Measurements from ENCODE around the gene PDK2.

GRCh38 chr17:50059256-50059655 is 35.9 kb upstream of the PDK2 start:
- no peak for TF ChIP-seq CTCF (conservative IDR thresholded peaks at IDR 0.05 in 1 of 2, IDR thresholded peaks at IDR 0.05 in 1 of 2; ENCODE audit: low read depth in 1 of 2, low read length in 2 of 2)
- TF ChIP-seq EZH2 (IDR thresholded peaks at IDR 0.05; ENCODE audit: low read length, missing control alignments), result no peak

All from fibroblast of lung (primary cell).